ENCODE data around the gene ALDH5A1.
"Not testable (repeated sequence)": the region's sequence is repeated elsewhere in the genome, so short reads cannot be mapped to it uniquely, and the experiment has no call there.

ALDH5A1 gene

DNA sequence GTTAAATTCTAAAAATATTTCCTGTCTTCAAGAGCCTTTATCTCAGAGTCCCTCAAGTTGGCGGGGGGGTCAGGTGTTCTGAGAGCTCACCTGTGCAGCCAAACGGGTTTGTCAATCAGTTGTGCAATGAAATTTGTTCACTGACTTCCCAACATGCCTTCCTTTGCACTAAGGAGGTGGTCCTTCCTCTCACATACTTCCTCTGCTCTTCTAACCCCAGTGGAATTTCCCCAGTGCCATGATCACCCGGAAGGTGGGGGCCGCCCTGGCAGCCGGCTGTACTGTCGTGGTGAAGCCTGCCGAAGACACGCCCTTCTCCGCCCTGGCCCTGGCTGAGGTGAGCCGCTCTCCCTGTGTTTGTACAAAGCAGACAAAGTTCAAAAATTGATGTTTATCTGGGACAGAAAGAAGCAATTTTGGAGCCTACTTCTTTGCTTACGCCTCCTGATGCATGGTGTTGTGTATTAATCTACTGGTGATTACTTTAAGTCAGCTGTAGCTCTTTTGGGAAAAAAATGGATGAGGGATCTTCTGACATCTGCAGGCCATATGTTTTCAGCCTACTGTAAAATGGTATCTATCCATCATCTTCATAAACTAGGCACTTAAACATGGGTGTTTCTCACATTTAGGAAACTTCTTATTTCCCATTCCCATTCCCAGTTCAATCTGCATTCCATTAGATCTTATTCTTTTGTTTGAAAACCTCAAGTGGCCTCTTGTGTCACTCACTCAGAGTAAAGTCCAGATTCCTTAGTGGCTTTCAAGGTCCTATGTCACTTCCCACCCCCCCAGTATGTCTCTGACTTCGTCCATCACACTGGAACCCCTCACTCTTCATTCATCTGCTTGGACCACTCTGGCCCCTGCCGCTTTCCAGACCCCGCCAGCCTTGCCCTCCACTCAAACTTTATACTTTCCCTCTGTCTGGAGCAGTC lies 10.1 kb downstream of the ALDH5A1 start:
- no CpG with 5 or more reads among the region's 14 CpGs for WGBS, 2 donors (ENCODE audit: extremely low coverage in 2 of 2, insufficient read length in 2 of 2, insufficient replicate concordance in 1 of 2)

DNA sequence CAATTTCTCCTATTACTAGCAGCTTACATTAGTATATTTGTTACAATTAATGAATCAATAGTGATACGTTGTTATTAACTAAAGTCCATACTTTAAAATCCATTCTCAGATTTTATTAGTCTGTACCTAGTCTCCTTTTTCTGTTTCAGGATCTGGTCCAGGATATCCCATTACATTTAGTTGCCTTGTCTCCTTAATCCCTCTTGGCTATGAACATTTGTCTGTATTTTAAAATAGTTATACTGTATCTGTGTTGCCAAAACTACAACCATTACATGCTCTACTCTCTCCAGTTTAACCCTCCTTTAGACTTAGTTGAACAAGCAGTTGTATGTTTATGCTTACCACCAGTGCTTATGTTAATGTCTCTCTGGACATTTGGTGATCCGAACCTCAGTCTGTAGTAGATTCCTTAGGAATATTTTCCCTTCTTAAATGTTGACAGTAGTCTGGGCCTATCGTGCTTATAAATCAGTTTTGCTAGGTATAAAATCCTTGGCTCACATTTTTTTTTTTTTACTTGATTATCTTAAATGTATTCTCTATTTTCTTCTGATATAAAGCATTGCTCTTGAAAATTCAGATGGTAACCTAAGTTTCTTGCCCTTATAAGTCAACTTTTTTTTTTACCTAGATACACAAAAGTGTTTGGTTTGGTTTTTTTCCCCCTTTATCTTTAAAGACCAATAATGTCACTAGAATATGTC lies 12.2 kb downstream of the ALDH5A1 start:
- no peak overlapping the region for H2AK5ac ChIP-seq (ENCODE audit: low read depth, low read length)
- no peak for DNase-seq (ENCODE audit: low spot score)
- H4K91ac ChIP-seq (ENCODE audit: low read depth, low read length, poor library complexity), result no peak overlapping the region
- peaks cover 0 to 33% of the 10 kb centered on the region in 2 donors for H3K36me3 ChIP-seq (replicated peaks in 1 of 2; ENCODE audit: control insufficient read depth in 2 of 2, insufficient read depth in 2 of 2, low read length in 2 of 2)
- no peak overlapping the region for H3K27ac ChIP-seq (replicated peaks; ENCODE audit: low read length)
- no peak overlapping the region for H2BK15ac ChIP-seq (ENCODE audit: low read length)
- no peaks in the 10 kb centered on the region for H3K79me1 ChIP-seq (ENCODE audit: low read depth, low read length)
- no peak overlapping the region for H3K4me2 ChIP-seq (ENCODE audit: insufficient read depth, low read length, poor library complexity, severe bottlenecking)
- peaks cover 0 to 5% of the 10 kb centered on the region in 2 donors for H3K4me1 ChIP-seq (ENCODE audit: control insufficient read depth in 2 of 2, insufficient read depth in 1 of 2, low read depth in 1 of 2, low read length in 2 of 2)
- no peak overlapping the region for H2BK5ac ChIP-seq (ENCODE audit: low read length)
- no peak overlapping the region for H2AFZ ChIP-seq (ENCODE audit: low read length)
- no peak overlapping the region for H3K9ac ChIP-seq (ENCODE audit: low read depth, low read length, poor library complexity)
- no peak overlapping the region for H3K23ac ChIP-seq (ENCODE audit: low read depth, low read length, poor library complexity)
- no peaks in the 10 kb centered on the region for H3K27me3 ChIP-seq (ENCODE audit: control insufficient read depth in 3 of 3, insufficient read depth in 3 of 3, low read depth in 1 of 3, low read length in 3 of 3)
- no CpG with 5 or more reads among the region's 3 CpGs for WGBS, 2 donors (ENCODE audit: extremely low coverage in 2 of 2, insufficient read length in 2 of 2, insufficient replicate concordance in 1 of 2)
- no peak overlapping the region for H3K18ac ChIP-seq (ENCODE audit: low read length)
- H3K14ac ChIP-seq (ENCODE audit: low read length), result no peak overlapping the region
- no peak overlapping the region for H2BK12ac ChIP-seq (ENCODE audit: low read length)
- H3K9me3 ChIP-seq (replicated peaks in 1 of 2; ENCODE audit: control insufficient read depth in 2 of 2, insufficient read depth in 1 of 2, low read depth in 1 of 2, low read length in 2 of 2), result peaks cover 0 to 9% of the 10 kb centered on the region in 2 donors
- H3K4me3 ChIP-seq (ENCODE audit: low read length in 2 of 2), result no peak overlapping the region
- H2BK120ac ChIP-seq (ENCODE audit: low read depth, low read length), result no peak overlapping the region
- H3K4ac ChIP-seq (ENCODE audit: low read length), result no peak overlapping the region
- H4K8ac ChIP-seq (ENCODE audit: low read depth, low read length), result no peak overlapping the region

More for the DNA sequence above, 10.1 kb downstream of the ALDH5A1 start:
- Histone ChIP-seq H3K4me1 (ENCODE audit: control insufficient read depth in 2 of 2, insufficient read depth in 1 of 2, low read depth in 1 of 2, low read length in 2 of 2) (peaks cover 0 to 5% of the 10 kb centered on the region in 2 donors), H3K9ac (ENCODE audit: low read depth, low read length, poor library complexity) (no peak overlapping the region), H3K18ac (ENCODE audit: low read length) (peak overlapping the region; percentile 44), H4K8ac (ENCODE audit: low read depth, low read length) (no peak overlapping the region), H2BK120ac (ENCODE audit: low read depth, low read length) (no peak overlapping the region), H3K4me3 (ENCODE audit: low read length in 2 of 2) (no peak overlapping the region), H2AFZ (ENCODE audit: low read length) (no peak overlapping the region), H2BK15ac (ENCODE audit: low read length) (no peak overlapping the region), H3K4ac (ENCODE audit: low read length) (no peak overlapping the region), H4K91ac (ENCODE audit: low read depth, low read length, poor library complexity) (no peak overlapping the region), H3K36me3 (replicated peaks in 1 of 2; ENCODE audit: control insufficient read depth in 2 of 2, insufficient read depth in 2 of 2, low read length in 2 of 2) (peaks cover 0 to 33% of the 10 kb centered on the region in 2 donors), H3K9me3 (replicated peaks in 1 of 2; ENCODE audit: control insufficient read depth in 2 of 2, insufficient read depth in 1 of 2, low read depth in 1 of 2, low read length in 2 of 2) (peaks cover 0 to 9% of the 10 kb centered on the region in 2 donors), H3K4me2 (ENCODE audit: insufficient read depth, low read length, poor library complexity, severe bottlenecking) (no peak overlapping the region), H2AK5ac (ENCODE audit: low read depth, low read length) (no peak overlapping the region), H3K79me1 (ENCODE audit: low read depth, low read length) (no peaks in the 10 kb centered on the region), H3K27ac (replicated peaks; ENCODE audit: low read length) (no peak overlapping the region), H3K27me3 (ENCODE audit: control insufficient read depth in 3 of 3, insufficient read depth in 3 of 3, low read depth in 1 of 3, low read length in 3 of 3) (no peaks in the 10 kb centered on the region), H2BK12ac (ENCODE audit: low read length) (no peak overlapping the region), H2BK5ac (ENCODE audit: low read length) (no peak overlapping the region), H3K23ac (ENCODE audit: low read depth, low read length, poor library complexity) (no peak overlapping the region), H3K14ac (ENCODE audit: low read length) (no peak overlapping the region)
- no peak for DNase-seq (ENCODE audit: low spot score)

DNA sequence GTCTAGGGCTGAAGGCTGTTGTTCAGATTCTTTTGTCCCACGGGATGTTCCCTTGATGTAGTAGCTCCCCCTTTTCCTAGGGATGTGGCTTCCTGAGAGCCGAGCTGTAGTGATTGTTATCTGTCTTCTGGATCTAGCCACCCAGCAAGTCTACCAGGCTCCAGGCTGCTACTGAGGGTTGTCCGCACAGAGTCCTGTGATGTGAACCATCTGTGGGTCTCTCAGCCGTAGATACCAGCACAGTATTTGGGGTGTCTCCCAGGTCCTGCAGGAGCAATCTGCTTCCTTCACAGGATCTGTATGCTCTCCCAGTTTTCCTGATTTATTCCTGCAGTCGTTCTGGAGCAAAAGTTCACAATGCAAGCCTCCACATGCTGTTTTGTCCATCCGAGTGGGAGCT lies 17.2 kb downstream of the ALDH5A1 start:
- not testable (repeated sequence) for H2BK120ac ChIP-seq (ENCODE audit: low read depth, low read length); H4K91ac ChIP-seq (ENCODE audit: low read depth, low read length, poor library complexity); H3K79me1 ChIP-seq (ENCODE audit: low read depth, low read length); H3K23ac ChIP-seq (ENCODE audit: low read depth, low read length, poor library complexity); H2BK5ac ChIP-seq (ENCODE audit: low read length); H2AK5ac ChIP-seq (ENCODE audit: low read depth, low read length); H3K4me1 ChIP-seq (ENCODE audit: control insufficient read depth in 2 of 2, insufficient read depth in 1 of 2, low read depth in 1 of 2, low read length in 2 of 2); H3K4ac ChIP-seq (ENCODE audit: low read length); H3K18ac ChIP-seq (ENCODE audit: low read length); H3K27ac ChIP-seq (replicated peaks; ENCODE audit: low read length); H2BK15ac ChIP-seq (ENCODE audit: low read length); H3K4me2 ChIP-seq (ENCODE audit: insufficient read depth, low read length, poor library complexity, severe bottlenecking); H2AFZ ChIP-seq (ENCODE audit: low read length); DNase-seq (ENCODE audit: low spot score); H2BK12ac ChIP-seq (ENCODE audit: low read length); H3K14ac ChIP-seq (ENCODE audit: low read length); H3K4me3 ChIP-seq (ENCODE audit: low read length in 2 of 2); H4K8ac ChIP-seq (ENCODE audit: low read depth, low read length); H3K9me3 ChIP-seq (replicated peaks in 1 of 2; ENCODE audit: control insufficient read depth in 2 of 2, insufficient read depth in 1 of 2, low read depth in 1 of 2, low read length in 2 of 2); H3K9ac ChIP-seq (ENCODE audit: low read depth, low read length, poor library complexity); H3K27me3 ChIP-seq (ENCODE audit: control insufficient read depth in 3 of 3, insufficient read depth in 3 of 3, low read depth in 1 of 3, low read length in 3 of 3)
- peaks cover 0 to 21% of the 10 kb centered on the region in 2 donors for H3K36me3 ChIP-seq (replicated peaks in 1 of 2; ENCODE audit: control insufficient read depth in 2 of 2, insufficient read depth in 2 of 2, low read length in 2 of 2)
- WGBS, 2 donors (ENCODE audit: extremely low coverage in 2 of 2, insufficient read length in 2 of 2, insufficient replicate concordance in 1 of 2), result no CpG with 5 or more reads among the region's 6 CpGs

DNA sequence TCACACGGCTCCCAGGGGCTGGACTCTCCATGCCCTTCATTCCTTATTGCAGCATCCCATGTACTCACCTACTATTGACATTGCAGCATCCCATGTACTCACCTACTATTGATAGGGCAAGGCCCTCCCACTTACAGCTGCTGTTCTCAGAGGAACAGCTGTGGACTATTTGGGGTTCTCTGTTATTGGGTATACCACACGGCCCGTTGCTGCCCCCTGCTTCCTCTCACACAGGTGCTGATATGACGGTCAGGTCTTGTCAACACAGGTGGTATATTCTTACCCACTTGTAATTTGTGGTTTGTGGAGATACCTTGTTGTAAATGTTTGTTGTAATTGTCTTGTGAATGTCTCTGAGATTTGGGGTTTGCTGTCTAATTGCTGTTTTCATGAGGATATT lies 18.8 kb downstream of the ALDH5A1 start:
- no peaks in the 10 kb centered on the region for H3K79me1 ChIP-seq (ENCODE audit: low read depth, low read length)
- H3K9ac ChIP-seq (ENCODE audit: low read depth, low read length, poor library complexity), result no peak overlapping the region
- H2AK5ac ChIP-seq (ENCODE audit: low read depth, low read length), result no peak overlapping the region
- no peaks in the 10 kb centered on the region for H3K27me3 ChIP-seq (ENCODE audit: control insufficient read depth in 3 of 3, insufficient read depth in 3 of 3, low read depth in 1 of 3, low read length in 3 of 3)
- no peak overlapping the region for H4K8ac ChIP-seq (ENCODE audit: low read depth, low read length)
- DNase-seq (ENCODE audit: low spot score), result no peak
- WGBS, 2 donors (ENCODE audit: extremely low coverage in 2 of 2, insufficient read length in 2 of 2, insufficient replicate concordance in 1 of 2), result no CpG with 5 or more reads among the region's 4 CpGs
- no peak overlapping the region for H2BK120ac ChIP-seq (ENCODE audit: low read depth, low read length)
- no peak overlapping the region for H3K4ac ChIP-seq (ENCODE audit: low read length)
- no peak overlapping the region for H3K23ac ChIP-seq (ENCODE audit: low read depth, low read length, poor library complexity)
- no peak overlapping the region for H3K18ac ChIP-seq (ENCODE audit: low read length)
- peaks cover 0 to 2% of the 10 kb centered on the region in 2 donors for H3K9me3 ChIP-seq (replicated peaks in 1 of 2; ENCODE audit: control insufficient read depth in 2 of 2, insufficient read depth in 1 of 2, low read depth in 1 of 2, low read length in 2 of 2)
- no peak overlapping the region for H3K4me3 ChIP-seq (ENCODE audit: low read length in 2 of 2)
- peaks cover 0 to 17% of the 10 kb centered on the region in 2 donors for H3K36me3 ChIP-seq (replicated peaks in 1 of 2; ENCODE audit: control insufficient read depth in 2 of 2, insufficient read depth in 2 of 2, low read length in 2 of 2)
- H2BK15ac ChIP-seq (ENCODE audit: low read length), result no peak overlapping the region
- H2BK5ac ChIP-seq (ENCODE audit: low read length), result no peak overlapping the region
- H2BK12ac ChIP-seq (ENCODE audit: low read length), result no peak overlapping the region
- H3K4me1 ChIP-seq (ENCODE audit: control insufficient read depth in 2 of 2, insufficient read depth in 1 of 2, low read depth in 1 of 2, low read length in 2 of 2), result peaks cover 0 to 5% of the 10 kb centered on the region in 2 donors
- no peak overlapping the region for H2AFZ ChIP-seq (ENCODE audit: low read length)
- H3K14ac ChIP-seq (ENCODE audit: low read length), result no peak overlapping the region
- no peak overlapping the region for H3K4me2 ChIP-seq (ENCODE audit: insufficient read depth, low read length, poor library complexity, severe bottlenecking)
- H4K91ac ChIP-seq (ENCODE audit: low read depth, low read length, poor library complexity), result no peak overlapping the region
- no peak overlapping the region for H3K27ac ChIP-seq (replicated peaks; ENCODE audit: low read length)

Measured in neuronal stem cell (in vitro differentiated cells).